ENCODE data around the gene NUDT4.
A peak's percentile ranks its signal among the peaks of the same experiment; 100 is the strongest.

NUDT4 gene

DNA sequence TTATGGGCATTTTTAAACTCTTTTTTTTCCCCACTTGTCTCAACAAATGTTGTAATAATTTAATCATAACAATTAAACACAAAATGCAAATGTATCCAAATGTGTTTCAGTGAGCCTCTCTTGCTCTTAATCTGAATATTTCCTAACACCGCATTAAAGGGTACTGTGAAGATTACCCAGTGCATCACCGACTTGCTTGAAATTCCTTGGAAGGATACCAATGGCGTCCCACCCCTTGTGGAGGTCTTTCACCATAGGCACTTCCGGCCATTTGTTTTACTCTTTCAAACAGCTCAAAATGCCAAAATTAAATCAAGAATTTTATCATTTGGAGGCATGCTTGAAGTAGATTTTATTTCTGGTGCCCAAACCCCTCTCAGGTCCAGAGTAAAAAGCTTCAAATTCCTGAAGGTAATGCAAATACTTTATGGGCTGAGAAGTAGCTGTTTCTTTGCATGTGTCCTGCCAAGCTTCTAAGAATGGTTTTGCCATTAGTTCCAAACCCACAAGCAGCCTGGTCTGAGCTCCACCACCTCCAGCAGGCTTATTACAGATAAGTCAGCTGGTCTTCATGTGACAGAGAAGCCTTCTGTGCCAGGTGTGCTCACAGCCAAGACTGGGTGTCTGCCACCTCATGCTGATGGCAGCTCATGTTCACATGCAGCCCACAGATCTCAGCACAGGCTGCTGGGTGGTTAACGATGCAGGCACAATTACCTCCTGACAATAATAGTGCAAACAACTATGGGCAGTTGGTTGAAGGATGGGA is 16.4 kb upstream of the NUDT4 start:
- FAIRE-seq (peak; percentile 5), DNase-seq (ENCODE audit: insufficient read length, low spot score) (no peak)
- TF ChIP-seq POLR2A (IDR thresholded peaks at IDR 0.05; ENCODE audit: low read depth, low read length): no peak
- TF ChIP-seq POLR2AphosphoS5 (IDR thresholded peaks at IDR 0.05; ENCODE audit: low read depth, low read length): no peak
- no peak for TF ChIP-seq PAX5 (IDR thresholded peaks at IDR 0.05; ENCODE audit: insufficient read depth, low read length, severe bottlenecking)

DNA sequence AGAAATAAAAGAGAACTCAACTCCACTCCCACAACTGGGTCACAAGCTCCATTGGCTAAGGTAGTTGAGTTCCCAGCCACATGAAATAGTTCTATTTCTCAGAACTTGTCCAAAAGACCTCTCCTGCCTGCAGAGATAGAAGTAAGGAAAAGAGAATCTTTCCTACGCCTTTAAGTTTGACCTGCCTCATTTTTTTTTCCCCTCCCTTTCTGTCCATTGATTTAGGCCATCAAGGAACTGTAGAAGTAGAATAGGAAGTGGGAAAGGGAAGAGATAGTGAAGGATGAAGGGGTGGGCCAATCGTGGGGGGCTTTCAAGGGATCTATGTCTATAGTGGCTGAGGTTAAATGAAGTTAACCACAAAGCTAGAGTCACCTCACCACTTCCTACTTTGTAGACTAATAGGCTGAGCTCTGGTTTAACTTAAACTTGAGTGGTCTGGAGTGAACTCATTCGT is 13.9 kb upstream of the NUDT4 start:
- TF ChIP-seq POLR2AphosphoS5 (IDR thresholded peaks at IDR 0.05; ENCODE audit: low read depth, low read length) (no peak), POLR2A (IDR thresholded peaks at IDR 0.05; ENCODE audit: low read depth, low read length) (no peak), SPI1 (IDR thresholded peaks at IDR 0.05; ENCODE audit: low read depth, low read length) (peak; percentile 81)
- no peak for FAIRE-seq

DNA sequence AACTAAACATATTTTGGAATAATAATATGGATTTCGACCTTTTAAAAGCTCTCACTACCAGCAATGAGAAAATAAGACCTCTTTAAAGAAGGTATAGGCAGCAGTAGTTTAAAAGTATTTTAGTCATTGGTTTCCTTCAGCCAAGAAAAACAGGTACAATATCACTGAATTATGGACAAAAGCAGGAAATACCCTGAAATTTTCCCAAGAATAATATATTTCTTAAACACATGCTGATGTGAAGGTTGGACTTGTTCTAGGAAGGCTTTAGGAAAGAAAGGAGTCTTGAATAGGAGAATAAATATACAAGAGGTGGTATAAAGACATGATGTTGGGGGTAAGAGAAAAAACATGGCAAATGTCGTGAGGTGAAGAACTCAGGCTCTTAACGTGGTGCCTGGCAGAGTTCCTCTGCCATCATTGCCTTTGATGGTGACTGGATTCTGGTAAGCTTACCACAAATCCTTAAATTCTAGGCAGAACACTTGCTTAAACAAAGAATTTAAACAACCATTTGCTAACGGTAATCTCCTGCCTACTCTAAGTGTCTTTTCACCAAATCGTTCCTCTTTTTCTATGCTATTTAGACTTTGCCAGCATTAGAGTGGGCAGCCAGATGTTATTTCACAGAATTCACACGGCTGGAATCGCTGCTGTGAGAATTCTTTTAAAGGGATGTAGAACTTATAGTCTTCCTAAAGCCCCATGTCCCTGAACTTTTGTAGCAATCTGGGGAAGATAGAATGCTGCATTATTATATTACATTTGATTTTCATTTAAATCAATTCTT is 11.9 kb upstream of the NUDT4 start:
- DNase-seq (ENCODE audit: insufficient read length, low spot score): no peak
- TF ChIP-seq POU2F2 (IDR thresholded peaks at IDR 0.05; ENCODE audit: low read depth, low read length) (no peak), PAX5 (IDR thresholded peaks at IDR 0.05; ENCODE audit: insufficient read depth, low read length, severe bottlenecking) (no peak), TAF1 (IDR thresholded peaks at IDR 0.05; ENCODE audit: low read depth, low read length) (no peak), POLR2A (IDR thresholded peaks at IDR 0.05; ENCODE audit: low read depth, low read length) (no peak), SPI1 (IDR thresholded peaks at IDR 0.05; ENCODE audit: low read depth, low read length) (no peak), POLR2AphosphoS5 (IDR thresholded peaks at IDR 0.05; ENCODE audit: low read depth, low read length) (no peak)
- FAIRE-seq: no peak

More for the DNA sequence above, 13.9 kb upstream of the NUDT4 start:
- no peak for DNase-seq (ENCODE audit: insufficient read length, low spot score)

DNA sequence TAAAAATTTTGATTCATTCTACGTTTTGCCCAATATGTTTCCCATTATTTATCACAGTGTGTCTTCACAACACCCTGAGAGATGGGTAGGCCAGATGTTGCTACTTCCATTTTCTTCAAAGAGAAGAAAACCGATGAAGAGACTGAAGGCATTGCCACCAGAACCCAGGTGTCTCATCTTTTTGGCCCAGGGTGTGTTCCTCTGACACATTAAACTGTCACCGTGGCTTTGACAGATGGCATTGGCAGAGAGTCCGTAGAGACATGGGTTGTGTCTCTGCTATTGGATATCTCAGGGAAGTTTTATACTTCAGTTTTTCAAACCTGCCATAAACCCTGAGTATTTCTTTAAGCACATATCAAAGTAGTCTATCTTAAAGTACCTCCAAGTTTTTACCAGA is 11.3 kb upstream of the NUDT4 start:
- no peak for DNase-seq (ENCODE audit: insufficient read length, low spot score)
- no peak for TF ChIP-seq POLR2AphosphoS5 (IDR thresholded peaks at IDR 0.05; ENCODE audit: low read depth, low read length)
- no peak for TF ChIP-seq TAF1 (IDR thresholded peaks at IDR 0.05; ENCODE audit: low read depth, low read length)
- no peak for TF ChIP-seq PAX5 (IDR thresholded peaks at IDR 0.05; ENCODE audit: insufficient read depth, low read length, severe bottlenecking)
- TF ChIP-seq POLR2A (IDR thresholded peaks at IDR 0.05; ENCODE audit: low read depth, low read length): no peak
- no peak for TF ChIP-seq SPI1 (IDR thresholded peaks at IDR 0.05; ENCODE audit: low read depth, low read length)
- no peak for TF ChIP-seq POU2F2 (IDR thresholded peaks at IDR 0.05; ENCODE audit: low read depth, low read length)
- FAIRE-seq: no peak

DNA sequence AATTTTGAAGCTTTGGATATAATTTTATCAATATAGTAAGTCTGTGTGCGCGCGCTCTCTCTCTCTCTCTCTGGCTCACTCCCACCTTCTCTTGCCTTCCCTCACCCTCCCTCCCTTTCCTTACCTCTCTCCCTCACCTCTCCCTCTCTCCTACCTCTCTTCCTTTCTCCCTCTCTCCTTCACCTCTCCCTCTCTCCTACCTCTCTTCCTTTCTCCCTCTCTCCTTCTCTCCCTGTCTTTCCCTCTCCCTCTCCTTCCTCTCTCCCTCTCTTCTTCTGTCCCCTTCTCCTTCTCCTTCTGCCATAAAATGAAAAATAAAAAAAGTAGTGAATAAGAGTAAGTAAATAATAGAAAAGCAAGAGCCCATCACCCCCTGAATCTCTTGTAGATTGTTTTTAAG is 9.0 kb upstream of the NUDT4 start:
- DNase-seq (ENCODE audit: insufficient read length, low spot score) (no peak), FAIRE-seq (no peak)
- TF ChIP-seq TAF1 (IDR thresholded peaks at IDR 0.05; ENCODE audit: low read depth, low read length) (no peak), SPI1 (IDR thresholded peaks at IDR 0.05; ENCODE audit: low read depth, low read length) (no peak), POLR2A (IDR thresholded peaks at IDR 0.05; ENCODE audit: low read depth, low read length) (no peak), PAX5 (IDR thresholded peaks at IDR 0.05; ENCODE audit: insufficient read depth, low read length, severe bottlenecking) (no peak), POU2F2 (IDR thresholded peaks at IDR 0.05; ENCODE audit: low read depth, low read length) (no peak), POLR2AphosphoS5 (IDR thresholded peaks at IDR 0.05; ENCODE audit: low read depth, low read length) (no peak)

DNA sequence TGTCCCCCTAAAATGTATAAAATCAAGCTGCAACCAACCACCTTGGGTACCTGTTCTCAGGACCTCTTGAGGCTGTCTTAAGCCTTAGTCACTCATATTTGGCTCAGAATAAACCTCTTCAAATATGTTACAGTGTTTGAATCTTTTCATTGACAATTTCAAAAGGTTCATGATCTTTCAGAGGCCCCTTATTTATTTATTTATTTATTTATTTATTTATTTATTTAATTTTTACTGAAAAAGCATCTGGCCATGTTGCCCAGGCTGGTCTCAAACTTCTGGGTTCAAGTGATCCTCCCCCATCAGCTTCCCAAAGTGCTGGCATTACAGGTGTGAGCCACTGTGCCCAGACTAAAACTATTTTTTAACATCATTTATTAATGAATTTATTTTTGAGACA is 8.2 kb upstream of the NUDT4 start:
- DNase-seq (ENCODE audit: insufficient read length, low spot score): no peak
- TF ChIP-seq POLR2AphosphoS5 (IDR thresholded peaks at IDR 0.05; ENCODE audit: low read depth, low read length) (no peak), SPI1 (IDR thresholded peaks at IDR 0.05; ENCODE audit: low read depth, low read length) (no peak), POU2F2 (IDR thresholded peaks at IDR 0.05; ENCODE audit: low read depth, low read length) (no peak), TAF1 (IDR thresholded peaks at IDR 0.05; ENCODE audit: low read depth, low read length) (no peak), PAX5 (IDR thresholded peaks at IDR 0.05; ENCODE audit: insufficient read depth, low read length, severe bottlenecking) (no peak), POLR2A (IDR thresholded peaks at IDR 0.05; ENCODE audit: low read depth, low read length) (no peak)
- no peak for FAIRE-seq

DNA sequence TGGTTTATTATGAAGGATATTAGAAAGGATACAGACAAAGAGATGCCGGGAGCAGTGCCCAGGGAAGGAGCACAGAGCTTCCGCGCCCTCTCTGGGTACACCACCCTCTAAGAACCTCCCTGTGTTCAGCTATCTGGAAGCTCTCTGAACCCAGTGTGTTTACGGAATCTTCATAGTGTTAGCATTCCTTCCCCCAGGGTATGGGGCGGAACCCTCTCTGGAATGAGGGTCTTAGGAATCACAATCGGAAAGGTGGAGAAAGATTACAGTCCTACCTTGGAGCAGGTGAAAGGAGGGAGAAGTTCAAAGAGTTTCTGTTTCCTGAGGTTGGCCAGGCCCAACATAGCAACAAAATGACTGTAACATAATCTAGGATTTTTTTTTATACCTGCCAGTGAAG is 6.8 kb upstream of the NUDT4 start:
- FAIRE-seq: no peak
- no peak for DNase-seq (ENCODE audit: insufficient read length, low spot score)
- no peak for TF ChIP-seq PAX5 (IDR thresholded peaks at IDR 0.05; ENCODE audit: insufficient read depth, low read length, severe bottlenecking)
- TF ChIP-seq POLR2AphosphoS5 (IDR thresholded peaks at IDR 0.05; ENCODE audit: low read depth, low read length): no peak
- no peak for TF ChIP-seq SPI1 (IDR thresholded peaks at IDR 0.05; ENCODE audit: low read depth, low read length)
- no peak for TF ChIP-seq TAF1 (IDR thresholded peaks at IDR 0.05; ENCODE audit: low read depth, low read length)
- no peak for TF ChIP-seq POU2F2 (IDR thresholded peaks at IDR 0.05; ENCODE audit: low read depth, low read length)
- TF ChIP-seq POLR2A (IDR thresholded peaks at IDR 0.05; ENCODE audit: low read depth, low read length): no peak

DNA sequence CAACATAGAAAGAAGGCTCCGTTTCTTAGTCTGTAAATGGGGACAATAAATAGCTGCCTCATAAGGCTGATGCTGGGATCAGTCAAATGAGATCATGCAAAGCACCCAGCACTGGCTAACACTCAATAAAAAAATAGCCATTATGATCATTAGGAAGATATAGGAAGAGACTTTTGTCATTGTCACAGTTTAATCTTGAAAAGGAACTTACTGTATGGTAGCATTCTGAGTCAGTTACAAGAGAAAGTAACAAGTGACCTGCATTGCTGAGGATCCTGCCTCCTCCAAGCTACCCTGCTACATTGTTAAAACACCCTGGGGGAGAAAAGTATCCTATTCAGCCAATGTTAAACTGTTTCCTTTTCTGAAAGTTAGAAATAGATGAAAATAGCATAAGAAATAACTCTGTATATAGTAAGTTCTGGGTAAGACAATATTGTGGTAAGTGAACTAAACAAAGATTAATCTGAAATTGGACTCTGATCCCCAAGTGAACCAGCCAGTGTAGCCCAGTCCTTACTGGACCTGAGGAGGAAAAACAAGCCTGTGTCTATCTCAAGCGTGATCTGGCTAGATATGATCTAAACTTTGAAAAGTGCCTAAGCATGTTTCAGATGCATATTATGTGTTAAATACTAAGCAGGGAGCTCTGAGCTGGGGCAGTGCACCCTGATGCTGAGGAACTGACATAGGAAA is 3.6 kb upstream of the NUDT4 start:
- FAIRE-seq (peak; percentile 60), DNase-seq (ENCODE audit: insufficient read length, low spot score) (no peak)
- TF ChIP-seq PAX5 (IDR thresholded peaks at IDR 0.05; ENCODE audit: insufficient read depth, low read length, severe bottlenecking) (no peak), POLR2A (IDR thresholded peaks at IDR 0.05; ENCODE audit: low read depth, low read length) (no peak), TAF1 (IDR thresholded peaks at IDR 0.05; ENCODE audit: low read depth, low read length) (no peak), SPI1 (IDR thresholded peaks at IDR 0.05; ENCODE audit: low read depth, low read length) (no peak), POU2F2 (IDR thresholded peaks at IDR 0.05; ENCODE audit: low read depth, low read length) (no peak), POLR2AphosphoS5 (IDR thresholded peaks at IDR 0.05; ENCODE audit: low read depth, low read length) (no peak)

DNA sequence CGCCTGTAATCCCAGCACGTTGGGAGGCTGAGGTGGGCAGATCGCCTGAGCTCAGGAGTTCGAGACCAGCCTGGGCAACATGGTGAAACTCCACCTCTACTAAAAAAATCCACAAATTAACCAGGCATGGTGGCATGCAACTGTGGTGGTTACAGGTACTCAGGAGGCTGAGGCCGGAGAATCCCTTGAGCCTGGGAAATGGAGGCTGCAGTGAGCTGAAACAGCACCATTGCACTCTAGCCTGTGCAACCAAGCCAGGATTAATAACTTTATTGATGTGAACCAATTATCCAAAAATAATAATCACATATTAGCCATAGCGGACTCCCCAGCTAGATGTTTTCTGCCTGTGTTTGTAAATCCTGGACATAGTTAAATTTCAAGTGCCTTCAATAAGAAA is 1.8 kb upstream of the NUDT4 start:
- no peak for FAIRE-seq

More for the DNA sequence above, 1.8 kb upstream of the NUDT4 start:
- TF ChIP-seq TAF1 (IDR thresholded peaks at IDR 0.05; ENCODE audit: low read depth, low read length) (no peak), PAX5 (IDR thresholded peaks at IDR 0.05; ENCODE audit: insufficient read depth, low read length, severe bottlenecking) (no peak), POLR2AphosphoS5 (IDR thresholded peaks at IDR 0.05; ENCODE audit: low read depth, low read length) (no peak), SPI1 (IDR thresholded peaks at IDR 0.05; ENCODE audit: low read depth, low read length) (no peak), POLR2A (IDR thresholded peaks at IDR 0.05; ENCODE audit: low read depth, low read length) (no peak), POU2F2 (IDR thresholded peaks at IDR 0.05; ENCODE audit: low read depth, low read length) (no peak)
- DNase-seq (ENCODE audit: insufficient read length, low spot score): no peak

Data from GM12891 (cell line).